ENCODE data around the gene ILKAP. TPM values are rescaled to one million over a fixed set of nuclear protein-coding genes. Genes with fewer than 3 reads are reported as not detected.

The ILKAP gene
- total RNA-seq, 1 experiment from 2014 or later = 53.4 TPM

DNA sequence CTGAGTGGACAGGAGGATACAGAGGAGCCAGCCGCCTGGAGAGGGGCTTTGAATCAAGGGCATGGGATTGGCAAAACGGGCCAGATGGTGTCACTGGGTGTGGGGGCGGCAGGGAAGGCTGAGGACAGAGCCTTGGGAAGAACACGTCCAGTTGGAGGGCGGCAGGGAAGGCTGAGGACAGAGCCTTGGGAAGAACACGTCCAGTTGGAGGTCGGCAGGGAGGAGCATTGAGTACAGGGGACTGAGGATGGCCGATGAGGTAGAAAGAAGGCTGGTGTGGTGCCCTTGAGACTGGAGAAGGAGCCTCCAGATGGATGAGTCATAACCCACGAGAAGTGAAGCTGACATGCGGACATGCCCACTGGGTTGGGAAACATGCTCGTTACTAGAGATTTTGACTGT is 31.8 kb upstream of the ILKAP start:
- Histone ChIP-seq H3K9ac (ENCODE audit: low read length) (no peak overlapping the region), H3K36me3 (ENCODE audit: control insufficient read depth in 1 of 2, insufficient read depth in 2 of 2, low read length in 2 of 2) (no peaks in the 10 kb centered on the region), H3K4me3 (replicated peaks in 1 of 2; ENCODE audit: low read depth in 1 of 2, low read length in 2 of 2) (no peak overlapping the region), H3K79me2 (ENCODE audit: insufficient read depth, low read length) (no peaks in the 10 kb centered on the region; the same call in 1 of the 2 replicates), H4K20me1 (ENCODE audit: insufficient read depth) (no peaks in the 10 kb centered on the region), H3K4me1 (ENCODE audit: control insufficient read depth in 1 of 2, insufficient read depth in 2 of 2, low read length in 2 of 2) (peaks cover 10 to 27% of the 10 kb centered on the region in 2 experiments), H2AFZ (ENCODE audit: low read depth, low read length, poor library complexity, severe bottlenecking) (no peak overlapping the region), H3K27me3 (ENCODE audit: insufficient read depth, low read length) (no peaks in the 10 kb centered on the region), H3K27ac (ENCODE audit: low read depth, low read length) (no peak overlapping the region), H3K9me3 (ENCODE audit: control insufficient read depth in 1 of 2, insufficient read depth in 1 of 2, low read depth in 1 of 2, low read length in 2 of 2) (no peaks in the 10 kb centered on the region), H3K9me2 (ENCODE audit: insufficient read depth) (no peaks in the 10 kb centered on the region), H3K4me2 (ENCODE audit: low read length) (no peak overlapping the region)
- intact Hi-C loops (cut with micrococcal nuclease) = no loop called here
- ChIA-PET RAD21 (ENCODE audit: low non-redundant PET in 1 of 2, low total read pairs in 2 of 2, uncharacterized antibody in 2 of 2, unreplicated experiment in 2 of 2) (no interaction called here), POLR2A (no interaction called here), CTCF (no interaction called here)
- ATAC-seq = no peak
- no peak for DNase-seq (ENCODE audit: low read depth, low spot score)
- BruUV-seq (replicated peaks) = no TSS peak
- TF ChIP-seq, protein P1, sequence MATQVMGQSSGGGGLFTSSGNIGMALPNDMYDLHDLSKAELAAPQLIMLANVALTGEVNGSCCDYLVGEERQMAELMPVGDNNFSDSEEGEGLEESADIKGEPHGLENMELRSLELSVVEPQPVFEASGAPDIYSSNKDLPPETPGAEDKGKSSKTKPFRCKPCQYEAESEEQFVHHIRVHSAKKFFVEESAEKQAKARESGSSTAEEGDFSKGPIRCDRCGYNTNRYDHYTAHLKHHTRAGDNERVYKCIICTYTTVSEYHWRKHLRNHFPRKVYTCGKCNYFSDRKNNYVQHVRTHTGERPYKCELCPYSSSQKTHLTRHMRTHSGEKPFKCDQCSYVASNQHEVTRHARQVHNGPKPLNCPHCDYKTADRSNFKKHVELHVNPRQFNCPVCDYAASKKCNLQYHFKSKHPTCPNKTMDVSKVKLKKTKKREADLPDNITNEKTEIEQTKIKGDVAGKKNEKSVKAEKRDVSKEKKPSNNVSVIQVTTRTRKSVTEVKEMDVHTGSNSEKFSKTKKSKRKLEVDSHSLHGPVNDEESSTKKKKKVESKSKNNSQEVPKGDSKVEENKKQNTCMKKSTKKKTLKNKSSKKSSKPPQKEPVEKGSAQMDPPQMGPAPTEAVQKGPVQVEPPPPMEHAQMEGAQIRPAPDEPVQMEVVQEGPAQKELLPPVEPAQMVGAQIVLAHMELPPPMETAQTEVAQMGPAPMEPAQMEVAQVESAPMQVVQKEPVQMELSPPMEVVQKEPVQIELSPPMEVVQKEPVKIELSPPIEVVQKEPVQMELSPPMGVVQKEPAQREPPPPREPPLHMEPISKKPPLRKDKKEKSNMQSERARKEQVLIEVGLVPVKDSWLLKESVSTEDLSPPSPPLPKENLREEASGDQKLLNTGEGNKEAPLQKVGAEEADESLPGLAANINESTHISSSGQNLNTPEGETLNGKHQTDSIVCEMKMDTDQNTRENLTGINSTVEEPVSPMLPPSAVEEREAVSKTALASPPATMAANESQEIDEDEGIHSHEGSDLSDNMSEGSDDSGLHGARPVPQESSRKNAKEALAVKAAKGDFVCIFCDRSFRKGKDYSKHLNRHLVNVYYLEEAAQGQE (IDR thresholded peaks at IDR 0.05; ENCODE audit: low read depth) = no peak
- TF ChIP-seq SIN3A (IDR thresholded peaks at IDR 0.05; ENCODE audit: low read depth) = no peak
- TF ChIP-seq SRF (IDR thresholded peaks at IDR 0.05; ENCODE audit: low read depth) = no peak
- no peak for TF ChIP-seq RAD21 (IDR thresholded peaks at IDR 0.05; ENCODE audit: low read depth)
- TF ChIP-seq EZH2 (IDR thresholded peaks at IDR 0.05) = no peak
- no peak for TF ChIP-seq EZH2phosphoT487 (IDR thresholded peaks at IDR 0.05; ENCODE audit: borderline replicate concordance)
- TF ChIP-seq POLR2A (IDR thresholded peaks at IDR 0.05; ENCODE audit: borderline replicate concordance, extremely low read depth, insufficient read depth, insufficient read length) = no peak
- TF ChIP-seq POLR2AphosphoS5 (IDR thresholded peaks at IDR 0.05; ENCODE audit: low read depth, low read length) = no peak
- no peak for TF ChIP-seq ELF1 (IDR thresholded peaks at IDR 0.05; ENCODE audit: borderline replicate concordance, low read depth)
- TF ChIP-seq YY1 (IDR thresholded peaks at IDR 0.05; ENCODE audit: extremely low read depth, insufficient replicate concordance, low read depth, low read length) = no peak
- TF ChIP-seq JUND (IDR thresholded peaks at IDR 0.05) = no peak
